ENCODE measurements around the gene RPL41.
"Not testable (repeated sequence)": the region's sequence is repeated elsewhere in the genome, so short reads cannot be mapped to it uniquely, and the experiment has no call there.

Gene RPL41

DNA sequence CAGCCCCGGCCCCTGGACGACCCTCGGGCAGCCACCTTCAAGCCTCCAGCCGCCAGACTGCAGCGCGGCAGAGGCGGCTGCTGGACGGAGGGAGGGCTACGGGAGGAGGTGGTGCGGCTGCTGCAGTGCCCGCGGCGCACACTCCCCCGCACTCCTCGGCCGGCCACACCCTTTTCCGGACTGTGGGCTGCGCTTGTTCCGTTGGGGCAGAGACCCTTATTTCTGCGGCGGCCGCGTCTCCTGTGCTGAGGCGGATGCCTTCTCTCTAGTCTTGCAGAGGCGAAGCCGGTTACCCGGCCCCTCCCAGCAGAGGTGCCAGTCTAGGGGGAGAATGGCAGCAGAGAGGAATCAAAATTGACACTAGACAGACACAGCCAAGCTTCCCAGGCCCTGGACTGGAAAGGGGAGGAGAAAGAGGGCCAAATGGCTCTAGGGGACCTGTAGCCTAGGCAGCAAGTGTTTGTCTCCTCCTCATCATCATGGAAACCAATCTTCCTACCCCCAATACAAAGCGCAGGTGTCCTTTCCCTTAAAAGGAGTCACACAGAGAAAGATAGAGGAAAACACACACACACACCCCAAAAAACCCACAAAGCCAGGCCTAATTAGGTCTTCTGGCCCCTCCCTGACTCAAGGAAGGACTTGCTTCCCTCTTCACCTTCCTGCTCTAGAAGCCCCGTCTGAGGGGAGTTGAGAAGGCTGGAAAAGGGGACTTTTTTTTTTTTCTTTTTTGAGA, 12.9 kb downstream of the RPL41 start:
- peak; percentile 65 for DNase-seq

GRCh38 chr12:56129942-56130495, 13.6 kb downstream of the RPL41 start:
- no peak for DNase-seq

GRCh38 chr12:56130876-56131275, 14.4 kb downstream of the RPL41 start:
- no peak for DNase-seq

GRCh38 chr12:56134897-56135296, 18.5 kb downstream of the RPL41 start:
- no peak for DNase-seq

- no peak for DNase-seq
These were observed 21.6 kb downstream of the RPL41 start for GRCh38 chr12:56137853-56138571.

DNA sequence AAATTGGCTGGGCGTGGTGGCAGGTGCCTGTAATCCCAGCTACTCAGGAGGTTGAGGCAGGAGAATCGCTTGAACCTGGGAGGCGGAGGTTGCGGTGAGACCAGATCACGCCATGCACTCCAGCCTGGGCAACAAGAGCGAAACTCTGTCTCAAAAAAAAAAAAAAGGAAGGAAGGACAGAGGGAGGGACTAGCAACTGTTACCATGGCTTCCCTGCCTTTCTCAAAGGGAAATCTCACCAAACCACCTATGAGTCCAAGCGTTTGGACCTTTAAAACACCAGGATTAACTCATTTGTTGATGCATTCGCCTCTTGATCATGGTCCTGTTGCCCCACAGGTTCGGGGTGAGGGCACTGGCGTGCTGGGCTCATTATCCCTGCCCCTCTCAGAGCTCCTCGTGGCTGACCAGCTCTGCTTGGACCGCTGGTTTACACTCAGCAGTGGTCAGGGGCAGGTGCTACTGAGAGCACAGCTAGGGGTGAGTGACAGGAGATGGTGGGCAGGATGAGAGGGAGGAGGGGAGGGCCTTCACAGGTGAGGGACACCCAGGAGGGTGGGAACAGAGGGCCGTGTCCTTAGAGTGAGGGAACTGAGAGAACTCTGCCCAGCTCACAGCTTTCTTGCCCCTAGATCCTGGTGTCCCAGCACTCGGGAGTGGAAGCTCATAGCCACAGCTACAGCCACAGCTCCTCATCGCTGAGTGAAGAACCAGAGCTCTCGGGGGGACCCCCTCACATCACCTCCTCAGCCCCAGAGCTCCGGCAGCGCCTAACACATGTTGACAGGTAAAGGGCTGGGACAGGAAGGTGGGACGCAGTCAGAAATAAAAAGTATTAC, 25.7 kb downstream of the RPL41 start:
- no peak for DNase-seq

- DNase-seq: no peak
These were observed 26.8 kb downstream of the RPL41 start for GRCh38 chr12:56143217-56143616.

GRCh38 chr12:56143870-56144269, 27.4 kb downstream of the RPL41 start:
- no peak for DNase-seq

DNA sequence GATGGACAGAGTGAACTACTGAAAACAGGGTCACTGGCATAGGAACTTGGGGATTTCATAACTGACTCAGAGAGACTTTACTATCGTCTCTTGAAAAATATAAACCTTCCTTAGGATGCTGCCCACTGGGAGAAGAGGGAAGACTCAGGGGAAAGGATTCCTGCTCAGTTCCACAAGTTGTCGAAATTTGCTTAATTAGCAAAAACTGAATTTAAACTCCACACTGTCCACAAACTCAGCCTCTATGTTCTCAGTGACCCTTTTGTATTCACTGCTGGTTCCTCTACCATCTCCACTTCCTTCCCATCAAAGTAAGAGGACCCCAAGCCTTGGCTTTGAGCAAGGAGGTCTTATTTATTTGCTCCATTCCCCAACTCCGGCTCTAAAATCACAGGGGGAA, 28.8 kb downstream of the RPL41 start:
- no peak for DNase-seq

- no peak for DNase-seq
These were observed 30.3 kb downstream of the RPL41 start for GRCh38 chr12:56146492-56147460.

GRCh38 chr12:56150563-56150962, 34.1 kb downstream of the RPL41 start:
- no peak for DNase-seq

- DNase-seq: peak; percentile 46
These were observed 35.3 kb downstream of the RPL41 start for GRCh38 chr12:56151672-56152131.

DNA sequence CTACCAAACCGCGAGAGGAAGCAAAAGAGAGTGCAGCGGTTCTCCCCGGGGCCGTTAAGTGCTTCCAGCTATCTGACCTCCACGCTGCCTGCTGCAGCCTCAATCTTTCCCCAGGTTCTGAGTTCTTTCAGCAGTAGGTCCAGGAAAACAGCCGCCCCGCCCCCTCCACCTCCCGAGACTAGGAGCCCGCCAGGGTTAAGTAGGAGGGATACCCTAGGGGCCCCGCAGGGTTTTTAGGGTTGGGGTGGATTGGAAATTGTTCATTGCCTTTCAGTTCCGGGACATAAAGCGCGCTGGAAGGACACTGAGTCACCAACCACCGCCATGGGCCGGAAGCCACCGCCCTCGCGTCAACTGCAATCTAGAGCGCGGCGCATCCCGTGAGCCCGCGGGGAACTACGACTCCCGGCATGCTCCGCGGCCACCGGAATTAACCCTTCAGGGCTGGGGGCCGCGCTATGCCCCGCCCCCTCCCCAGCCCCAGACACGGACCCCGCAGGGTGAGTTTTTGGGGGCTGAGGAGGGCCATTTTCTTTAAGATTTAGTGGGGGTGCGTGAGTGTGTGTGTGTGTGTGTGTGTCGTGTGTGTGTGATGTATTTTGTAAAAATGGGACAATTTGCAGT, 35.8 kb downstream of the RPL41 start, which contains the start of gene MYL6B:
Gene MYL6B, plus strand, starts transcription at position 456 of the 624 bp plus-strand sequence. CDS start 1,332 bp downstream, outside the sequence.
- DNase-seq: peak; percentile 90

DNA sequence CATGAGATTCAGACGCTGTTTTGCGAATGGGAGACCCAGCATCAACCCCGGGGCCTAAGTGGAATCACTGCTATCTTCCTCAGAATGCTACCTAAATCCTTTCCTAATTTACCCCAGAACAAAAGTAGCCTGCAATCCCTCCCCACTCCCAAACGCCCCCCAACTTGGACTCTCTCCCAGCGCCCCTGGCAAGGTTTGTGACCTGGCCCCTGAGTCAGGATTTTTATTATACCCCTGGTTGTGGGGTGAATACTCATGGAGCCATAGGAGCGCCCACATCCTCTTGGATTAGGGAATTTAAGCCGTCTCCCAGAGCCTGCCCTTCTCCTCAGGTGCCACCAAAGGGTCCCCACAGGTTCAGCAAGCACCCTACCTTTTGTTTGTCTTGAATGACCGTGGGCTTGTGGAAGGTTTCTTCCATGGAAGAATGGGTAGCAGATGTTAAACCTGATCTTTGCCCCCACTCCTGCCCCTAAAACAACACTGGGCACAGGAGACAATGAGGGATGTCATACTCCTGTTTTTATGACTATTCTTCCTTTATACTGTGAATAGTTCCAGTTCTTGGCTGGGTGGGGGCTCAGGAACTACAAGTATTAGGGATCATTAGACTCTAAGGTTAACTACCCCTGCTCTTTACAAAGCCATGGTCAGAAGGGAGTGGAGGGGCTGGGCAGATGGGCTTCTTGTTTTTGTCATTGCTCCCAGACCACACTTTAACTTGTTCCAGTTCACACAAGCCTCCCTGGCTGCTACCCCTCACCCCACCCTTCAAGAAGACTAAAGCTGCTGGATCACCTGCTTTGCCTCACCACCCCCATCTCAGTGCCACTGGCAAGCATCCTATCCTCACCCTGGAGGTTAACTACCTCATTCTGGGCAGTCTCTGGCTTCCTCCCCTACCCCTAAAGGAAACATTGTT, 36.6 kb downstream of the RPL41 start:
- DNase-seq: no peak

GRCh38 chr12:56153678-56154065, 37.2 kb downstream of the RPL41 start:
- no peak for DNase-seq

DNA sequence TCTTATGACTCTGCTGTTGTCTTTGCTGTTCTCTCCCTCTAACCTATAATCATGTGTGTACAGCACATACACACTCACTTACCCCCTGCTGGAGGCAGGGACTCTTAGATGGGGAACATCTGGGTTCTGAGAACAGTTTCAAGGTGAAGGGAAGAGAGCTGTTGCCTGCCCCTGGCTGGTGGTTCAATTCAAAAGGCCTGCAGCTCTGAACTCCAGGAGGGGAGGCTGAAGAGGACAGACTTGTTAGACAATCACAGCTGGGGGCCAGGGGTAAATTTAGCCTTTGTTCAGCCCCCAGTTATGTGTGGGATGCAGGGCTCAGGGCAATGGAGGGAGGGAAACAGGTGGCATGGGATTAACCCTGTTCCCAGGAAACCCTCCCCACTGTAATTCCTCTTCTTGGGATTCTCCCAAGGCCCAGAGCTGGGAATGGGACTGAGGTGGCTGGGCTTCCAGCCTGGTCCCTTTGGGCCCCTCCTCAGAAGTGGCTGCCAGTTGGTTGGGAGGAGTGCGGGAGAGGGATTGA, 37.9 kb downstream of the RPL41 start:
- DNase-seq: no peak

- DNase-seq: no peak
These were observed 38.4 kb downstream of the RPL41 start for GRCh38 chr12:56154818-56155217.

DNA sequence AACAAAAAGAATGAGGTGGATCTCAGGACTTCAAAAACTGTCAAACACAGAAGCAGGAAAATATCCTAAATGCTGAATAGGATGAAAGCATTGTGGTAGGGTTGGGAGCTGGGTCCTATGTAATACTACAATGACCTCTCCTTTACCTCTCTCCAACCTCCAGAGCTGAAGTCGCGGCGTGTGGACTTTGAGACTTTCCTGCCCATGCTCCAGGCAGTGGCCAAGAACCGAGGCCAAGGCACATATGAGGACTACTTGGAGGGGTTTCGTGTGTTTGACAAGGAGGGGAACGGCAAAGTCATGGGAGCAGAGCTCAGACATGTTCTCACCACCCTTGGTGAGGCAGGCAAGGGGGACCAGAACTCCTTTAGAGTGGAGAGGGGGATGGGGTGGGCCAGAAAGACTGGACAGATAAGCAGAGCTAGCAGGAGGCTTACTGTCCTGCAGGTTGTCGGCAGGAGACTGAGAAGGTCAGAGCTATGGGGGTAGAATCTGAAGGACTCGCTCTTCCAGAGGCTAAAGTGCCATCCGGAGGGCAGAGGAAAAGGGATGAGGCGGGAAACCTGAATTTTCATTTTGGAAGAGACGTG, 38.9 kb downstream of the RPL41 start:
- DNase-seq: no peak

- DNase-seq: not testable (repeated sequence)
These were observed 40.2 kb downstream of the RPL41 start for GRCh38 chr12:56156464-56157200.

All from activated CD4-positive, alpha-beta T cell treated with anti-CD3 and anti-CD28 coated beads for 1 hour (primary cell).